ENCODE data around the gene GPR4.

GPR4 gene

DNA sequence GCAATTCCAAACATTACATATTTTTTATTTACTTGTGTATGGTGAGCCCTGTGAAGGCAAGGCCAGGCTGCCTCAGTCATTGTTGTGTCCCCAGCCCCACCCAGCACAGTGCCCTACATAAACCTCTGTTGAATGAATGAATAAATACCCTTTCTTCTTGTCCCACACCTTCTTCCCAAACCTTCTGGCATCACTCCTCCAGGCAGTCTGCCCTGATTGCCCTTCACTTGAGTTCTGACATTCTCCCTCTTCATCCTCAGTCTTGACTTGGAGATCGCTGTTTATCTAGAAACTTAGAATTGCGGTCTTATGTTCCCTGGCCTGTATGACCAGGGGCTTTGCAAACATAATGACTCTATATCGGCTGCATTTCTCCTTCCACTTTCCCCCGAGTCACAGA, 12.2 kb downstream of the GPR4 start:
- DNase-seq (ENCODE audit: low spot score), result no peak

DNA sequence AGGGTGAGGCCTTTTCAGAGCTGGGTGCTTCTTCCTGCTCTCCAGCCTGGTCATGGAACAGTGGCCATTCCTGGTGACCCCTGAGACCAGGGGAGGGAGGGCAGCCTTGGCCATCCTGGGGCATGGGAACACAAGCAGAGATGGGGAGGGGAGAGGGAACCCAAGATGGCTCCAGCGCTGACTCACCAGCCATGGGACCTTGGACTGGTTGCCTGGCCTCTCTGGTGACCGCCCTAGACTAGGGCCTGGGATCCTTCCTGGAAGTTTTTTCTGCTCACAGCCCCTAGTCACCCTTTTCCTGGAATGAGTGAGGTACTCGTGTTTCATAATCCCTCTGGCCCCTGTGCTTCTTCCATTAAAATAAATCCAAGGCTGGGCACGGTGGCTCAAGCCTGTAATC, 14.1 kb downstream of the GPR4 start:
- DNase-seq (ENCODE audit: low spot score), result no peak

DNA sequence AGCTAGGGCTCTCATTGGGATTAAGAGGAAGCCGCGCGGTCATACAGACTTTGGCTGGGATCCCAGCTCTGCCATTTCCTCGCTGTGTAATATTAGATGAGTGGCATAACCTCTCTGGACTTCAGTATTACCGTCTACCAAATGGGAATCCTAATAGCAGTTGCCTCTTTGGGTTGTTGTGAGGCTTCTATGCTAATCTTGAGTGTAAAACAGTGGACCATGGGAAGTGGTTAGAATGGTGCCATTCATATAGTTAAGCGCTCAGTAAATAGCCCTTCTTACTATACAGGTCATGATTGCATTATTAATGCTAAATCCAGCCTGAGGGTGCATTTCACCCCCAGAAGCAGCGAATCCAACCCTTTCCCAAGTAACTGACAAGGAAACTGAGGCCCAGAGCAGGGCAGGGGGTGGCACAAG, 16.8 kb downstream of the GPR4 start:
- no peak for DNase-seq (ENCODE audit: low spot score)

DNA sequence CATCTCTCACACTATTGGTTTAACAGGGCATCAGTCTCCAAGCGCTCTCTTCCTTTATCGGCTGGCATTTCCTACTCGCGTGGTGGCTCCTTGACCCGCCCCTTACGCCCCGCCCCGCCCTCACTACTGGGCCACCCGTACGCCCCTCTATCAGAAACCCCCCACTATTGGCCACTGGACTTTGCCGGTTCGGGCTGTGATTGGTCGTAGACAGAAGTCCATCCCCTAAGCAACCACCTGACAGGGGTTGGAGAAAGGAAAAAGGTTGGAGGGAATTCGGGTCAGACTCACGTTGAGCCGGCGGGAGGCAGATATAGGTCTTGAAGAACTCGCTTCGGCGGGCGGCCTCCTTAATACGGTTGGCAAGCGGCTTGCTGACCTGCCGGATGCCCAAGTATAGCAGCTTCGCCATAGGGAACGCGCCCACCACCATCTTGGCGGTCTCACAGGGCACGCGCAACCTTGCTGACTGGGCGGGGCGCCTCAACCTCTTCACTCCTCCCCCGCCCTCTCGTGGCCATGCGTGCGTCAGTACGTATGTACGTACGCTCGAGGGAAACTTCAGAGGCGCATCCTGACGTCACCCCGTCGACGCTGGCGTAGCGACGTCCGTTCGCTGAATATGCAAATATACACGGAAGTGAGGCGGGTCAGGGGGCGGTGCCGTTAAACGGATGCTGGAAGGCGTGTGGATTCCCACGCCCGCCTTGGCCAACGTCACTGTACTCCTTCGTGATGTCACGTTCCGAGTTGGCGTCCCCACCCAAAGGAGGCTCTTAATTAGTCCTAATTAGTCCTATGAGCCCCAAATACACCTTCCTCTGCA, 17.5 kb downstream of the GPR4 start, which contains the start of gene OPA3:
TSS of gene OPA3 (minus strand) at position 471 of the 826 bp plus-strand sequence. CDS start at position 433, 38 bp downstream.
- peak; percentile 97 for DNase-seq (ENCODE audit: low spot score)

DNA sequence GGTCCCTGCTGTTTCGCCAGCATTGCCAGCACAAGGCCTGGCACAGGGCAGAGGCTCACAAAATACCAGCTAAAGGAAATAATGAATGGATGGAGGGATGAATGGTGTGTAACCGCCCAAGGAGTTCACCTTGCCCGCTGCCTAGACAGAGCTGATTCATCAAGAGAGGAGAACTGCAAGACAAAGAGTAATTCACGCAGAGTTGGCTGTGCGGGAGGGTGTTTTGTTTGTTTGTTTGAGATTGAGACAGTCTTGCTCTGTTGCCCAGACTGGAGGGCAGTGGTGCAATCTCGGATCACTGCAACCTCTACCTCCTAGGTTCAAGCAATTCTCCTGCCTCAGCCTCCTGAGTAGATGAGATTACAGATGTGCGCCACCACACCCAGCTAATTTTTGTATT, 20.4 kb downstream of the GPR4 start:
- no peak for DNase-seq (ENCODE audit: low spot score)

DNA sequence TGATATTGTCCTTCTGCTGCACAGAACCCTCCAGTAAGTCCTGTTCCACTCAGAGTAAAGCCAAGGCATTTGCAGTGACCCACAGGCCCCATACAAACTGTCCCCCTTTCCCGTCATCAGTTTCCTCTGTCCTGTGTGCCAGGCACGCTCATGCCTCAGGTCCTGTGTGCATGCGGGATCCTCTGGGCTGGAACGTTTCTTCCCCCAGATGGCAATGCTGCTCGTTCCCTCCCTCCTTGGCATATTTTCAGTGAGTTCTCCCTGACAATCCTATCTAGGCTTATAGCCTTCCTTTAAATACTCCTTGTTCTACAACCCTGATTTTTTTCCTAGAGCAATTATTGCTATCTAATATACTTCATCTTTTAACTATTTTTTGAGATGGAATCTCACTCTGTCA, 23.2 kb downstream of the GPR4 start:
- DNase-seq (ENCODE audit: low spot score), result no peak

DNA sequence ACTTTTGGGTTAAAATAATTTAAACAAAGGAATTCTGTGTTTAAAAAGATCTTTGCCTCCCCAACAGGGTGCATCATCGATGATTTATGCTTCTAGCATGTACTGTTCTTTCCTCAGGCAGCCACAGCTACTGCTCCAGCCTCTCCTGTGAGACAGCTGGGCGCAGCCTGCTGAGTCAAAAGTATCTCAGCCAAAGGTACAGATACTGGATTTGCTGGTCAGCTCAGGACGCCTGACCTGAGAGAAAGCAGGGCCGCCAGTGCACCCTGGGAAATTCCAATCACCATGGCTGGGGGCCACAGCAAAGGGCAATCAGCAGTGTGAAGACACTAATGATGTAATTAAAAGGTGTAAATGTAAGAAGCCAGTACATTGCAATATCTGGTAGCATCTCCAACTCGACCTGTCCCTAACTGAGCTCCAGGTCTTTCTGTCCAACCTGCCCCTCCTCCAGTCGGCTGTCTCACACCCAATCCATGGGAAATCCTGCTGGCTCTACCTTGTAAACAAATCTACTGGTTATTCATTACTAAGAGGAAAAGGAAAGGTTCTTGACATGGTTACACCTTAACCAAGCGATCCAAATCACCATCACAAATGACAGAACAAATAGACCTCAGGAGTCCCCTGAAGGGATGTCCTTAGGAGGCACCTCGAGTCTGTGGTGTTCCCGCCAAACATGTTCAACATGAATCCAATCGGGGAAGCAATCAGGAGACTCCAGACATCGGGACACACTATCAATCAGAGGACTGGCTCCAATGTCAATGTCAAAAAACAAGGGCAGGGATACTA, 24.7 kb downstream of the GPR4 start:
- no peak for DNase-seq (ENCODE audit: low spot score)

DNA sequence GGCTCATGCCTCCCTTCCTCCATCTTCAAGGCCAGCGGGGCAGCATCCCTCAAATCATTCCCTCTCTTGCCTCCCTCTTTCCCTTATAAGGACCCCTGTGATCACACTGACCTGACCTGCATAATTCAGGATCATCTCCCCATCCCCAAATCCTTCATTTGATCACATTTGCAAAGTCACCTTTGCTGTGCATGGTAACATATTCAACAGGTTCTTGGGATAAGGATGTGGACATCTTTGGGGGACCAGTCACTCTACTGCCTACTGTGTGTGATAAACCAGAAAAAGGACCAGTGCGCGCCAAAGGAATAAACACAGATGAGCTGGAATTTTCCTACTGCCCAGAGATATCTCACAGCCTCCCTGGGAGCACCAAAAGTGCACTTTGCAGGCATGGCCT, 25.3 kb downstream of the GPR4 start:
- no peak for DNase-seq (ENCODE audit: low spot score)

DNA sequence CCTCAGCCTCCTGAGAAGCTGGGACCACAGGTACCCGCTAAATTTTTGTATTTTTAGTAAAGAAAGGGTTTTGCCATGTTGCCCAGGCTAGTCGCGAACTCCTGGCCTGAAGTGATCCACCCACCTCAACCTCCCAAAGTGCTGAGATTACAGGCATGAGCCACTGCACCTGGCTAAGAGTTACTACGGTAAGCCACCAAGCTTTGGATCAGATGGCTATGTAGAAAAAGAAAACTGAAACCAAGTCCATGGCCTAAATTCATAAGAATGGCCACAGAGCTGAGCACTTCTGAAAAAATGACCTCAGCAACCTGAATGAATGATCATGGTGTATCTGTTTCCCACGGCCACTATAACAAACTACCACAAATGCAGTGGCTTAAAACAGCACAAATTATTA, 26.8 kb downstream of the GPR4 start:
- DNase-seq (ENCODE audit: low spot score), result no peak

DNA sequence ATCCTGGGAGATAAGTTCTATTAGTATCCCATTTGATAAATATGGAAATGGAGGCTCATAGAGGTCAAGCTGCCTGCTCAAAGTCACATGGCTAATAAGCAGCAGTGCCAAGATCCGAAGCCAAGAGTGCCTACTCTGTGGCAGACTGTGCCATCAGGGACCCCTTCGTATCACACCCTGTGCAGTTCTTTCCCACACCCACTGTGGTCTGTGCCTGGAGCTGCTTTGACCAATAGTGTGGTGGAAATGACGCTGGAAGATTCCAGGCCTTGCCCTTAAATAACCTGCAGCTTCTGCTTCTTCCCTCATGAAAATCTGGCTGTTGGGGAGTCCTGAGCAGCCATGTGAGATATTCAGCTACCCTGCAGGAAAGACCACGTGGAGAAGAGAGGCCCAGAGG, 27.5 kb downstream of the GPR4 start:
- DNase-seq (ENCODE audit: low spot score), result no peak

DNA sequence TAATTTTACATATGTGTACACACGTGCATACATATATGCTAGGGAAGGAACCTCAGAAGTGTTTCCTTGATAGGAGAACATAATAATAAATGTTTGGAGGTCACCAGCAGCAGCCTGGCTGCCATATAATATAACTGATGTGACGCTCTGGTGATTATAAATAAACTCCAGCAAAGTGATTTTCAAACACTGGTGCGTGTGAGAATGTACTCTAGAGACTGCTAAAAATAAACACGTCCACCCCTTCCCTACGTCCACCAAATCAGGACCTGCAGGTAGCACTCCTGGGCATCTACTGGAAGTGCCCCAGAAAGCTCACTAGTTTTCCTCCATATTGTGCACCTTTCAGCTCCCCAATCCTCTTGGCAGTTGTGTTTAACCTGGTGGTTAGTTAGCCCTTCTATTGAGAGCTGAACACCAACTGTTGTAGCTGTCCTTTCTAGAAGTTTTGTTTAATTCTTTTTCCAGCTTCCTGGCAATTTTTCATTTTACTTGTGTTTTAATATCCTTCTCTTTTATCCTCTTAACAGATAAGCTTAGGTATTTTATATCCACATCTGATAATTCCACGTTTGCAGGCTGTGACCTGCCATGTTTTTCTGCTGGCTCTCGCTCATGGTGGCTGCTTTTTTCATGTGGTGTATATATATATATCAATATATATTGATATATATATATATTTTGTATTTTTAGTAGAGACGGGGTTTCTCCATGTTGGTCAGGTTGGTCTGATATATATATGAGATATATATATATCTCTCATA, 30.4 kb downstream of the GPR4 start:
- DNase-seq (ENCODE audit: low spot score), result no peak

DNA sequence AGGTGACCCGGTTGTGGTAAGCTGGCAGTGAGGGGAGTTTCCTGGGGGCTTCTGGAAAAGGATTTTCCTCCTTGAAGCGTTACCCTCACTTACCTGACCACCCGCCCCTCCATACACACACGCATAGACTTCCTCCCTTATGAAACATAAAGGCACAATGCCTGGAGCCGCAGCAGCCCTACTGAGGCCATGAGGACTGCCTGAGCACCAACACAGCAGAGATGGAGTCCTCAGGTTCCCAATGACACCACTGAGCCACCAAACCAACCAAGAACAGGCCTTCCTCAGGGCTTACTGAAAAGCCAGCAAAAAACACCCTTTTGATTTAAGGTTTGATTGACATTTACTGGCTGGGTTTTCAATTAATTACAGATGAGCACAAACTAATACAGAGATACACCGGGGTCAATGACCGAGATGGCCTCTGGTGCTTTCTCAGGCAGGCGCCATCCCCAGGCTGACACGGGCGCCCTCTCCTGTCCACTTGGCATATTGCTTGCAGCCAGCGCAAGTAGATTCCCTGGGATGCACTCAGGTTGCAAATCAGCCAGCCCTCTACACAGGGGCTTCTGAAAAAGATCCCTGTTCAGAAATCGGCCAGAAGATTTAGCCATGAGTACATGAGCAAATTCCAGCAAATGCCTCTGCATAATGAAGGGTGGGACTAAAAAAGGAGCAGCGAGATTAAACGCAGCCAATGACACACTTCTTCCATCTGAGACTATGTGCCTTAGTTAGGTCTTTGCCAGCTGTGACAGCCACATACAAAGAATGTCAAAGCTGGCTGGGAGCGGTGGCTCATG, 32.2 kb downstream of the GPR4 start:
- peak; percentile 84 for DNase-seq (ENCODE audit: low spot score)

DNA sequence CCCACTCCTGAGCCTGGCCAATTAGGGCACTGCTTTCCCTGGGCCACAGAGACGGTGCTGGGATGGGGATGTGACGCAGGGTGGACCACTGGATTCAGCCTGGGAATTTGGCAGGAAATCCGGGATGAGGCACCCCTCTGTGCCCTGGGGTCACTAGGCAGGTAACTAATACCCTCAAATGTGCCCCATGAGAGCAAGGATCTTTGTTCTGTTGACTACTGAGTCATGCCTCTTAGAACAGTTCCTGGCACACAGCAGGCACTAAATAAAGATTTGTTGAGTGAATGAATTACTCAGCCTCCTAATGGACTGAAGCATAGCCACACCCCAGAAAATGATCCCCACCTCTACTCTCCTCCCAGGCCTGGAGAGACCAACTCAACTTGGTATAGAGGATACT, 33.3 kb downstream of the GPR4 start:
- no peak for DNase-seq (ENCODE audit: low spot score)

DNA sequence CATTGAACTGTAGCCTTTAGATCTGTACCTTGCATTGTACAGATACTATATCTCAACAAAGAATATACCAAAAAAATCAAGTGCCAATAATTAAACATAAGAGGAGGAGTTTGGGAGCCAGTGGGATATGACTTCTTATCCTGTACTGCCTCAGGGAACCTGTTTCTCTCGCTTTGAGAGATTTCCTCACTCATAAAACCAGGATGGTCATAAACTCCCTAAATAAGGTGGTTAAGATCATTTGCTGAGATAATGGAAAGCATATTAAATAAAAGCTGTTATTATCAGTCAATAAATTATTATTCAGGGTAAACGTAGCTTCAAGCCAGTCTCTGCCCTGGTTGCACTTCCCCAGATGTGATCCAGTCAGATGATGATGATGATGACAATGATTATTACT, 34.4 kb downstream of the GPR4 start:
- no peak for DNase-seq (ENCODE audit: low spot score)

DNA sequence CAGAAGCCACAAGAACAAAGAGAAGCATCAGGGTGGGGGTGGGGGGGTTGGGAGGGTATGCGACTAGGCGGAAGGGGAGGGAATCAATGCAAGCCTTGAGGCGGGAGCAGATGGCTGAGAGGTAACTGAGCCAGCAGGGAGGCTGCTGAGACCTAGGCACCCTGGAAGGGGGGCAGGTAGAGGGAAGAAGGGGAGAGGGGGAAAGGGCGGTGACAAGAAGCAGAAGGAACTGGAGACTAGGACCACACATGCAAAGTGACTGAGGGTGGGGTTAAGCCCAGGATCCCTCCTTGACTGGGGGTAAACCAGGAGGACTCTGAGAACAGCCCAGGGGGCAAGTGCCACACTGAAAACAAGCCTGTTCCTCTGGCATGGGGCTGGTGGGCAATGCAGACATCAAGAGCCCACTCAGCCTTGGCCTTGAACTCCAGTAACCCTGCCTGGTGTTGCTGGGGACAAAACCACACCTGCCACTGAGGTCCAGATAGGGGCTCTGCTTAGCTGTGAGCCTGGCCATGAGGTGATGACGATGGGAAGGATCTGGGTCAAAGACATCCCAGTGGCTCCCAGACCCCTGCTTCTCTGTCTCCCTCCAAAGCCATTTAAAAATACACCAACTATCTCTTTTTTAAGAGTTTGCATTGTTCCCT, 37.8 kb downstream of the GPR4 start:
- DNase-seq (ENCODE audit: low spot score), result no peak

DNA sequence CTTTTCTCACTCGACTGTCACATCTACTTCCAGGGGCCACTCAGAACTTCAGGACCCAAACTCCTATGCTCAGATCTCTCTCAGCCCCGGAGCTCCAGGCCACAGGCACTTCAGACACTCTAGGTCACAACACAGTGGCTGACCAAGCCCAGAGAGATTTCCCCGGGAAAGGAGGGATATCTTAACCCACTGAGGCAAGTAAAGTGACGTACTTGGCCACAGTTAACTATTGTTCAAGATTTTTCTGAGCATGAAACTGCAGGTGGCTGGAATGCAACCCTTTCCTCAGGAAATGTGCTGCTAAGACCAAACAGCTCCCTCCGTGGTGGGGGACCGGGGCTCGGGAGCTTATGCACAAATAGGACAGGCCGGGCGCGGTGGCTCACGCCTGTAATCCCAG, 41.3 kb downstream of the GPR4 start:
- no peak for DNase-seq (ENCODE audit: low spot score)

DNA sequence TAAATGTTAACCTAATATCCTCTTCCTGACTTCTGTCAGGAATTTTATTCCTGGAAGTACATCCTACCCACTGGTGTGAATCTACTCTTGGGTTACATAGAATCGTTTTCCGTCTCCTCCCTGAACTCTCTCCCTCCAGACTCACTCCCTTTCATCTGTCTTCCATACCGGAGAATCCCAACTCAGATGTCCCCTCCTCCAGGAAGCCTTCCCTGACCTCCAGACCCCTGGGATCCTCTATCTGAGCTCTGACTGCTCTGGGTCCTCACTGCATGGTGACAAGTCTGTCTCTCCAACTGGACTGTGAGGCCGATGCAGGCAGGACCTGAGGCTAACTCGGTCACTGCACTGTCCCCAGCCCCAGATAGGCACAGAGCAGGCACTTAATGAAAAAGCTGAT, 42.0 kb downstream of the GPR4 start:
- no peak for DNase-seq (ENCODE audit: low spot score)

DNA sequence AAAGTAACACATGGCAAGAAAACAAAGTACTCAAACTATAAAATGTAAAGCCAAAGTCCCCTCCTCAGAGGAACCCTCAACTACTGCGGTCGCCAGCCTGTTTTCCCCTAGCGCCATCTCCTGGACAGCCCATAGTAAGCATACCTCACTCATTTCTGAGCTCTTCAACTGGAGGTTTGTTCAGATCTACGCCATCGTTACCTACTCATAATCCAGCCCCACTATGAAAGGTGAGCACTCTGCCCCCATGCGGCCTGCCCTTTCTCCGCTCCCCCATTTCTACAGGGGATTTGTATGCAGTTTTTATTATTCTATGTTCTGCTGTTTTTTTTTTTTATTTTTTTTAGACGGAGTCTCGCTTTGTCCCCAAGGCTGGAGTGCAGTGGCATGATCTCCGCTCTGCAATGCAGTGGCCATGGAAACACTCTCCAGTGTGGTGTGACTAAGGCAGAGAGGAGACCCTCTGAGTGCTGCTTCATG, 43.6 kb downstream of the GPR4 start:
- peak; percentile 69 for DNase-seq (ENCODE audit: low spot score)

DNA sequence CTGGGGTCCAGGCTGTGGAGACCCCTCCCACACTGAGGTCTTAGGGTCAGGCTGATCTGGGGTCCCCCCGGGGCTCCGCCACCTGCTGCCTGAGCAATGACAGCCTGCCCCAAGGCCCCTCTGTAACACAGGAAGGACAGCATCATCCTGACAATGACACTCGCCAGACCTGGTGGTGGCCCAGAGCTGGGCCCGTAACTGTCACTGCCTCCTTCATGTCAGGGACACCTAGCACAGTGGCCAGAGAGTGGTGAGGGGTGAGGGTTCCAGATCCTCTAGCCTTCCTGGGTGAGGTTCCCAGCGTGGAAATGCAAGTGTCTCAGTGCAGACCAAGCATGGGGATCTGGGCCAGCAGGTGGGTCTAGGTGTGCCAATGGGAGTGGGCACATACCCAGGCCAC, 45.2 kb downstream of the GPR4 start:
- DNase-seq (ENCODE audit: low spot score), result no peak

DNA sequence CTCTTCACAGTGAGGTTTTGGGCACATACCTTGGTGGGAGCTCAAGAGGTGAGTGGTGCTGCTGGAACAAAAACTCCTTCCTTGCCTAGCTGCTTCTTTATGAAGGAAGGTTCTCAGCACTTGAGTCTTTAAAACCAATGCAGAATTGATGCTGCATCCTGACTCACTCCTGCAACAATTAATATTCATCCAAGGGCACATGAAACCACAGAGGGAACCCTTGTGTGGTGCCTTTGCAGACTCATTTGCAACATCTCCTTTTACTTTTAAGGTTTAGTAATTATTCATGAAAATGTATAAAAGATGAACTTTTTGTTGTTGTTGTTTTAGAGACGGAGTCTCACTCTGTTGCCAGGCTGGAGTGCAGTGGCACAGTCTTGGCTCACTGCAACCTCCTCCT, 47.5 kb downstream of the GPR4 start:
- no peak for DNase-seq (ENCODE audit: low spot score)

DNA sequence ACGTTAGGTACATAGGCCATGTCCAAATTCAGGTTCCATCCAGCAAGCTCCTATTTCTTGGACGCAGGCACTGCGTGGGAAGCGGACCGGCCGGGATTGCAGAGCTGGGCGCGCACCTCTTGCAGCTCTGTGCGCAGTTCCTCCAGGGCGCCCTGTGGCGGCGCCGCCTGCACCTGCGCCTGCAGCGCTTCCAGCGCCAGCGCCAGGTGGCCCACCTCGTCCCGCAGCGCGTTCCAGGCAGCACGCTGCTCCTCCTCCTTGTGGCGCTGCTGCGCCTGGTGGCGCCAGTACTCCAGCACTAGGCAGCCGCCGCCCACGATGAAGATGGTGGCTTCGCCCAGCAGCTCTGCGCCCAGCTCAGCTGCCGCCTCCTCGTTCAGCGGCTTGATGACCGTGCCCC, 48.5 kb downstream of the GPR4 start:
- DNase-seq (ENCODE audit: low spot score), result peak; percentile 71

Measured in ecto neural progenitor cell (in vitro differentiated cells).